GM19099 (cell line): ENCODE results near the gene MCM9.

Experiments
- POLR2A ChIP-seq: IDR thresholded peaks from 3 replicates; pipeline ENCODE4 v1.6.1; 2011; ENCODE audit warnings: low read depth; ENCODE audit not compliant: insufficient read length; ENCODE audit errors: extremely low read depth

The MCM9 gene

DNA sequence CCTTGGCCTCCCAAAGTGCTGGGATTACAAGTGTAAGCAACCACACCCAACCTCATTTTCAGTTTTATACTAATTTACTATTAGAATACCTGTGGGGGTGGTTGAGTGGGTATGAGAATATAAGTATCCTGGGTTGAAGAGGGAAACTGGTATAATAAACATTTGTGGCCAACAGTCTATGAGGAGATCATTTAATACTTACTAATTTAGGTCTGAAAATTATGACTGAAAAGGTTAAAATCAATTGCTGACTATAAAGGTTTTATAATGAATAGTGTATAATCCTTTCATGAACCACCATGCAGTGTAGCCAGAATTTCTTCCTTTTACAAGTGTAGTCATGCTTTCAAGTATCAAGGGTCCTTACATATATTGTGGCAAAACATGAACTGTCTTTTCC, 29.9 kb downstream of the MCM9 start:
- TF ChIP-seq POLR2A: no peak

DNA sequence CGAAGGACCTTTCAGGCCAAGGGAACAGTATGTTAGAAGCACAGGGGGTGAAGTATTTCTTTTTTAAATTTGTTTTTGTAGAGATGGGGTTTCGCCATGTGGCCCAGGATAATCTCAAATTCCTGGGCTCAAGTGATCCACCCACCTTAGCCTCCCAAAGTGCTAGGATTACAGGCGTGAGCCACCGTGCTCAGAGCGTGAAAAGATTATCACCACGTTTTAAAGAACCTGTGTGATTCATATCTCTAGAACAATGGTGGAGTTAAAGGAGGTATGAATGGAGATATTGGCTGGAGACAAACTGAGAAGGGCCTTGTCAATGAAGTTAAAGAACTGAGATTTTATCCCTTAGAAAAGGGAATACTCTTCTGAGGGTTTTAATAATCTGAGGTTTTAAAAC, 31.3 kb downstream of the MCM9 start:
- TF ChIP-seq POLR2A: no peak

DNA sequence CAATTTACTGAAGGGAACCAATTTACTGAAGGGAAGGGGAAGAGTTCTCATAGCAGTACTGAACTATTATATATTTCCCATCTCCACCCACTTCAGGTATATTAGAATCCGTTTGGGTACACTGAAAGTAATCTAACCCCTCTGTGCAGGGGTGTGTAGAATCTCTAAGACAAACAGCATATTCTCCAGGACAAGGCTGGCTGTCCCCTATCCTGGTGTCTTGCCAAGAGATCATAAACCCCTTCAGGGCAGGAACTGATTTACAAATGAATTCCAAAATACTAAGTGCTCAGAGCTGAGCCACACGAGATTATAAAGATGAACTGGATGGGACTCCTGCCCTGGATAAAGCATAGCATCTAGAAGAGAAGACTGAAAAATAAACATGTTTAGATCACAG, 31.8 kb downstream of the MCM9 start:
- no peak for TF ChIP-seq POLR2A

DNA sequence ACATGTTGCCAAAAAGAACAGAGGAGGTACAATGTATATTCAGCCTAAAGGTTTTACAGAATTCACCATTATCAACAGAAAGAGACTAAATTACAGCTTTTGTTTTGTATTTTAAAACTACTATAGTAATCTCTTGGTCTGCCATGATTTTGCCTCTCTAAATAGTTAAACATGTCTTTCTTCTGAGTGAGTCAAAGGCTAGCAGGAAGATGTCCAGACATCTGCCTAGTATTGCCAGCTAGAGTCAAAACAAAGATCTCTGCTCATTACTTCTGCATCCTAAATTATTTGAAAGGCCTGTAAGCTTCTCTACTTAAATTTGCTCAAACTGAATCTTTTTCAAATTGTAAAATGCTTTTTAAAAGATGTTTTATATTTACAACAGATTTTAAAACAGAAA, 32.2 kb downstream of the MCM9 start:
- TF ChIP-seq POLR2A: no peak

DNA sequence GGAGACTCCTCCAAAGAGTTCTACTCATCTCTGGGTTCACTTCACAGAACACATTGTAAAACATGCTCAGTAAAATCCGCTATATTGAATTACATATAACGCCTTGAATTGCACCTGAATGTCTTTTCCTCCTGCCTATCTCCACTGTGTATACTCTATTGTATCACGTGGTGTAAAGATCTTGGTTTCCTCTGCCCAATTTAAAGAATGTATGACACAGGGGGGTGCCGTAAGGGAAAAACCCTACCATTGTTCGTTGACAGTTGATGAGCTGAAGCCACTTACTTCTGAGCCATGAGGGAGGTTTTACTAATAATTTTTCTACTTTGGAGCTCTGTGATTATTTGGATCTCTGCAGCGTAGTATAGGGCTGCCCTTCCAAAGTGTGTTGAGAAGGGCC, 35.0 kb downstream of the MCM9 start:
- no peak for TF ChIP-seq POLR2A

DNA sequence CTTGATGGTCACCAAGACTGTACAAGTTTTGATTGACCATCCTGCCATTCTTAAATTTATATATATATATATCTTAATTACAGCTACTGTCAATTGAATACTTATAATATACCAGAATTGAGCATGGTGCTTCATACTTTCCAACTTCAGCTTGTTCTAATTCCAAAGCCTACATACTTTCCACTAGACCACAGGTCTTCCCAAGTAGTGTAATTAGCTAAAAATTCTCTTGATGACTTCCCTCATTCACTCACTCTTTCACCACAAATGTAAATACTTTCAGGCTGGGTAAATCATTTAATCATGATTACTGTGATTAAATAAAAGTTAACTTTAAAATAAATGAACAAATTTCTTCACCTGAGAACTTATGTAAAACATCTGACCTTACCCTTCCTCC, 37.6 kb downstream of the MCM9 start:
- TF ChIP-seq POLR2A: no peak

DNA sequence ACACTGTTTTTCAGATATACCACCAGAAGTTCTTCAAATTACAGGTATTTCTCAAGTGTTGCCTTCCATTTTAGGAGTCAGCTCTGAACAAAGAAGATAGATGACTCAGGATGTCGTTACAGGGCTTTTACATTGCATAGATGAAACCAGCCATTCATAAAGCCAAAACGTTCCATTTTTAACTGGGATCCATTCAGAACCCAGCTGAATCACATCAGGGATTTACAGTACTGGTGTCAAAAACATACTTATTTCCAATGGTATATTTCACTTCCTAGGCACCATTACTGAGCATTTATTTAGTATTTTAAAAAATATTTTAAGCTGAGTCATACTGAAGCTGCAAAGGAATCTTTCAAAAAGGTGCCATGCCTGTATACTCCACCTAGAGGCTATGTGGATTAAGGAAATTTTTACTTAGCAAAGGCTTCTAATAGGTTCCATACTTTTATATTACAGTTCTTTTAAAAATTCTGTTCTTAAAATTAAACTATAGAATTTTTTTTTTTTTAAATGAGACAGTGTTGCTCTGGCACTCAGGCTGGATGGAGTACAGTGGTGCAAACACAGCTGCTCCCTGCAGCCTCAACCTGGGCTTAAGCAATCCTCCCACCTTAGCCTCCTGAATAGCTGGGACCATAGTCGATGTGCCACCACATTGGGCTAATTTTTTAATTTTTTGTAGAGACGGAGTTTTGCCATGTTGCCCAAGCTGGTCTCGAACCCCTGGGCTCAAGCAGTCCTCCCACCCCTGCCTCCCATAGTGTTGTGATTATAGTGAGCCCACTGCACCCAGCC, 38.4 kb downstream of the MCM9 start:
- TF ChIP-seq POLR2A: peak; percentile 26

DNA sequence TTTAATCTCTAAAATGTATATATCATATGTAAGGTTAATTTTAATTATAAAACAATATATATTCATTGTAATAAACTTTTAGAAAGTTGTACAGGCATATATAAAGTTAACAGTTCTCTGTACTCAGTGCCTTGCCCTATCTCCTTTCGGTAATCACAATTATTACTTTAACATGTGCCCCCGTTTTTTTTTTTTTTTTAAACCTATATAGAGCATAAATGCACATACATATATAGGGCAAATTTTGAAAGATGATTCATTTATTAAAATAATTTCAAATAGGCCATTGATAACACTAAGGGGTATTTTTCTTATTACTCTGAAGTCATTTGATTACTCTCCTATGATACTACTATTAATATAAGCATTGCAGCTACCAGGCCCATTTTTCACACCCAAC, 39.1 kb downstream of the MCM9 start:
- no peak for TF ChIP-seq POLR2A

DNA sequence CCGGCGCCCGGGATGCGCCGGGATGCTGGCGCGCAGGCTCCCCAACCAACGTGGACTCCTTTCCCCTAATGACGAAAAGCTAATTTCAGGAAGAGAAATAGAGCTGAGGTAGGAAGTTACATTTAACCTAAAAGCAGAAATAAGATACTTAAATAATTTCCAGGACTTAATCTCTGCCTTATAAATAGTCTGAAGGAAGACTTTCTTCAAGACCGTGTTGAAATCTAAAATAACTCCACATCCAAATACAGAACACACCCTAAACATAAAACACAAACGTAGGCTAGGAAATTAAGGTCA, 39.7 kb downstream of the MCM9 start:
- no peak for TF ChIP-seq POLR2A

DNA sequence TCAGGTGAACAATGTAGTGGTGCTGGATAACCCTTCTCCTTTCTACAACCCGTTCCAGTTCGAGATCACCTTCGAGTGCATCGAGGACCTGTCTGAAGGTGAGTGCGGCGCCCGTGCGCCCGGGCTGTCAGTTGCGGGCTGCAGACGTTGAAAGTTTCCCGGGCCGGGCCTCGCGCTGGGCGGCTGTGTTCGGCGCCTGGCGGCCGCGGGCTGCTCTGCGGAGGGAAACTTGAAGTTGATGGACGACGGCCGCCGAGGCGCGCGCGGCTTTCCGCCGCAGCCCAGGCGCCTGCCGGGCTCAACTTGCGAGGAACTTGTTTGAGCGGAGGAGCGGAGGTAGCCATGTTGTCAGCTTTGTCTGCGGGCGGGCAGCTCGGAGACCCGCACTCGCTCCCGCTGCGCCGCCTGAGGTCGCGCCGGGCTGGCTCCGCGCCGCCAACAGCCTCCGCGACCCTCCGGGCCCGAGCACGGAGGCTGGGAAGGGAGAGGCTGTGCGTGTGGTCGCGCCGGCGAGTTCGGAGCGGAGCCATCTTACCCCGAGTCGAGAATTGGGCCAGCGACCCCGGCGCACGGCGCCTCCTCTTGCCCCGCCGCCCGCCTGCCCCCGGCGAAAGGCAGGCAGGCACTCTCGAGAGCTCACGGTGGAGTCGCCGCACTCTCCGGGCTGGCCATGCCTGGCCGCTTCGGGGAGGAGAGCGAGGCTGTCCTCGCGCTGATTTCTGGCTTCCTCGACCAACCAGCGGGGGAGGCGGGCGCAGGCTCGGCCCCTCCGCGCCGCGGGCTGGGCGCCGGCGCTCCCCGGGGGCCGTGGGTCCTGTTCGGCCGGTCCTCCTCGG, 40.3 kb downstream of the MCM9 start:
- TF ChIP-seq POLR2A: peak; percentile 74

DNA sequence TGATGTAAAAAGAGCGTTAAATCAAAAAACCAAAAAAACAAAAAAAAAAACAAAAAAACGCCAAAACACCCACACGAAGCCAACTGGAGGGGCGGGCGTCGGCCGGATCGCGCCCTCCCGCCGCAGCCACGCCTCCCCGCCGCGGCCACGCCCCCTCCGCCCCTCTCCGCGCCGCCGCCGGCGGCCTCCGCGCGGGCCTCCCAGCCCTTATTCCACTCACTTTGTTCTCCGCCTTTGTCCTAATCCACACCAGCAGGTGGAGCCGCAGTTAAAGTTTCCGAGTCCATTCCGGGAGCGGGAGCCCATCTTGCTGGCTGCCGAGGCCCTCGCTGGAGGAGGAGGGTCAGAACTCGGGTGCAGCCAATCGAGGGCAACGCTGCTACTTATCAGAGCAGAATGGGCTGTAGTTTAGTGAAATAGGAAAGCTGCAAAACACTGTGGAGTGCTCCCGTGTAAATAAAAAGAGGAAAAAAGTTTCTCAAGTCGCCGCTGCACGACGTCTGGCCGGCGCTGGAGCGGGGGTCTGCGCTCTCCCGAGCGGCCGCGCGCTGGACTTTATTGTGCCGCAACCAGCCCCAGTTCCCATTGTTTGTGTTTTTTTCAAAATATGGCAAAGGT, 41.0 kb downstream of the MCM9 start, which contains the start of gene ASF1A:
Gene ASF1A (plus strand): TSS at position 346 of the 618 bp plus-strand sequence. CDS start 262 bp downstream, at position 608.
- TF ChIP-seq POLR2A: peak; percentile 79

DNA sequence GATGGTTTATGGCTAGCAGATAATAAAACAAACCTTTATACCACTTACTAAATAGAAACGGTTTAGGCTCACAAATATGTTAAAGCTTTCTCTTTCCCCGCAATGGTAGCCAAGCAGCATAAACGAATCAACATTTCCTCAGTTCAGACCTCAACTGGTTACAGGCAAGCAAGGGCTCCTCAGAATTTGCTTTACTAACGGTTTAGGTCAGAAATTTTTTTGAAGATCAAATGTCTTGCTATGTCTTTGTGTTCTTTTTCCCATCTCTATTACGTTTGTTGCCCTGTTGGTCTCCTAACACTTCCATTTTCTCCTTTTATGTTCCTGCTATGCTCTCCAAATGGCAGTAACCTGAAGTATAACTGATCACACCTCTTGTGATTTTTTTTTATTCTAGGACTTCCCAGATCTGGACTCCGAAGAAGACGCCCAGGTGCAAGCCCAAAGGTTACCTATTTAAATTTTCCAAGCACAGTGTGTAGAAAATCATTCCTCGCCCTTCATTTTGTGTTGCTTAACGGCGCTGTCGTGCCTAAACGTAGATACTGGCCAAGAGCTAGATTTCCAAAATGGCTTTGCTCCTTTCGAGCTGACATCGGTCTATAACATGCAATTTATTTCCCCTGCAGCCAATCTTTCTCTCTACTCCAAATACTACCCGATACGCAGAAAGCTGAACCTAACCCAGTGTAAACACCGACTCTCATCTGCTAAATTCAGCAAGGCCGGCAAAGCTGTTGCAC, 41.7 kb downstream of the MCM9 start:
- no peak for TF ChIP-seq POLR2A

DNA sequence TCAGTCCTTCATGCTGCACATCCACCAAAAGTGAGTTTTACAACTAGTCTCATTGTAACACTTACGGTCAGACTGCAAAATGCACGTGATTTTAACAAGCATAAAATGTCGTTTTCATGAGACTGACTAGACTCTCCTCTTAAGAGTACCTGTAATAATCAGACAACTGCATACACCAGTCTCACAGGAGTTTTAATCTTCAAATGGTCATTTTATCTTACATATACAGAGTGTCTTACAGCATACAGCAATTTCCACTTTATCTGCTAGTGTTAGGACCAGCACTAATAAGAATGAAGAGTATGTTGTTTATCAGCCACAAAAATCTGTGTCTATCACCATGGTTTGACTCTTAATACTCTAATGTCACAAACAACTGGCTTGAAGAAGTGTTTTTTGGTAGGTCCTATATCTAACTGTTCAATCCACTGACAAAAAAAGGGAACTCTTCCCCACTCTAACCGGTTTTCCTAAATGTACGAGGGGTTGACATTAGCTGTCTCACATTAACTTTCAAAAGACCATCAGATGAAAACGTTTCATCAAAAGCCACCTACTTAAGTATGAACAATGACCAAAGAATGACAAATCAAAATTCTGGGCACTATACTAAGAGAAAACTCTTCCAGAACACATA, 42.5 kb downstream of the MCM9 start:
- no peak for TF ChIP-seq POLR2A

DNA sequence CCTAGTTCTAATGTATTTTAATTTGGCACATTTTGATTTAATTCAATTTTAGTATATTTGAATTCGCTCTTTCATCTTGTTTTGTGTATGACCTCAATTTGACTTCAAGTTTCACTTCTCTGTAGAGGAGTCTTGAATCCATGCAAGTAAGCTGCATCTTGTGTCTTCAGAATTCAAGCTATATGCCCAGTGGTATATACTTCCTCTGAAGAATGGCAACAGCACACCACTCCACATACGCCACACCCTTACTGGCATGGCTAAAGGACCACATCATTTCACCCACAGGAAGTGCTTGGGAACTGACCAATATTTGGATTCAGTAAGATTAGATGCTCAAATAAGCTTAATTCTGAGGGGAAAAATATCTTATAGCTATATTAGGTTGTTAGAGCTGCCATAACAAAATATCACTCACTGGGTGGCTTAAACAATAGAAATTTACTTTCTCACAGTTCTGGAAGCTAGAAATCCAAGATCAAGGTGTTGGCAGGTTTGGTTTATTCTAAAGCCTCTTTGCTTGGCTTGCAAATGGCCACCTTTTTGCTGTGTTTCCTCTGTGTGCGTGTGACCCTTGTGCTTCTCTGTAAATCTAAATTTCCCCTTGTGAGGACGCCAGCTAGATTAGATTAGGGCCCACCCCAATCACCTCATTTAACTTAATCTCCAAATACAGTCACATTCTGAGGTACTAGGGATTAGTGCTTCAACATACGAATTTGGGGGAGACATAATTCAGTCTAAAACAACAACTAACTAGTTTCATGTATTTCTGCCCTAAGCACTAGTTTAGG, 43.8 kb downstream of the MCM9 start:
- TF ChIP-seq POLR2A: no peak
